HepG2 (cell line): ENCODE data around the gene SMTN. TPM values are rescaled to one million over a fixed set of nuclear protein-coding genes. Genes with fewer than 3 reads are reported as not detected.

Experiments used
- ATAC-seq: fragments of 200-7000 bp; cut with Tn5 transposase; 3 replicates; pipeline ENCODE4 v1.9.1; 2020; ENCODE audit warnings: mild to moderate bottlenecking, moderate library complexity
- BruUV-seq: library from RNA; stranded (reverse); fragments of 400-500 nt; replicated peaks from 2 replicates; lab custom pipeline; 2021; lab: Mats Ljungman, UMichigan
- CTCF ChIA-PET: fragments of 300-600 bp; formaldehyde crosslinking; extraction: SDS; loops from one replicate; lab custom pipeline; 2021; ENCODE audit warnings: low total read pairs, inconsistent platforms, low intra/inter-chr PET ratio; lab: Yijun Ruan, JAX
- POLR2A ChIA-PET: fragments of 350-600 bp; sonication (Branson Sonifier 250); formaldehyde crosslinking; loops from one replicate; lab custom pipeline; 2020; ENCODE audit warnings: antibody characterized with exemption, inconsistent platforms; lab: Yijun Ruan, JAX
- DNase-seq: peaks from one replicate; pipeline ENCODE4 v3.0.0-alpha.2; 2015; ENCODE audit warnings: low spot score
- FAIRE-seq: peaks from 3 replicates; lab custom pipeline; 2011; peaks lifted over from hg19 to GRCh38; lab: Jason Lieb, UNC
- H2AFZ ChIP-seq: one replicate; pipeline ENCODE4 v1.6.1; 2011; ENCODE audit warnings: low read length, inconsistent platforms
- H3K27ac ChIP-seq: fragments of 300-600 bp; 3 replicates; pipeline ENCODE4 v1.8.0; 2011; ENCODE audit warnings: mixed run types, mild to moderate bottlenecking, mixed read lengths, low read length, inconsistent platforms; ENCODE audit not compliant: insufficient read depth; ENCODE audit errors: extremely low read length
- H3K27me3 ChIP-seq, 2 experiments: fragments of 200-600 bp in 1 of 2; 2 replicates in 1 of 2; 3 replicates in 1 of 2; pipeline versions ENCODE4 v1.6.0 to v1.8.0; 2011; ENCODE audit warnings: low read length in 2 of 2, mild to moderate bottlenecking in 2 of 2, moderate library complexity in 2 of 2, inconsistent platforms in 1 of 2; ENCODE audit not compliant: insufficient read depth in 2 of 2, control insufficient read depth in 1 of 2
- H3K36me3 ChIP-seq, 2 experiments: fragments of 200-600 bp in 1 of 2; replicated peaks in 1 of 2; 2 replicates in 1 of 2; 3 replicates in 1 of 2; pipeline versions ENCODE4 v1.5.1 to v1.8.0; 2011; ENCODE audit warnings: low read length in 2 of 2, inconsistent platforms in 1 of 2; ENCODE audit not compliant: insufficient read depth in 2 of 2, control insufficient read depth in 1 of 2
- H3K4me1 ChIP-seq: 2 replicates; pipeline ENCODE4 v1.5.1; 2012; ENCODE audit warnings: low read length, inconsistent platforms; ENCODE audit not compliant: insufficient read depth
- H3K4me2 ChIP-seq: 2 replicates; pipeline ENCODE4 v1.6.0; 2011; ENCODE audit warnings: low read depth, low read length, inconsistent platforms
- H3K4me3 ChIP-seq, 3 experiments: fragments of 200-600 bp in 1 of 3; sonication (generic), shearing (Covaris generic) in 1 of 3; replicated peaks in 1 of 3; 2 replicates each; pipeline ENCODE4 v1.5.1; 2011 to 2016; ENCODE audit warnings: low read length in 3 of 3, inconsistent platforms in 2 of 3, low read depth in 2 of 3, mild to moderate bottlenecking in 2 of 3, control low read depth in 1 of 3, mixed read lengths in 1 of 3; ENCODE audit not compliant: insufficient read depth in 1 of 3
- H3K79me2 ChIP-seq: one replicate; pipeline ENCODE4 v1.6.1; 2011; ENCODE audit warnings: low read length, inconsistent platforms; ENCODE audit not compliant: insufficient read depth
- H3K9ac ChIP-seq: 2 replicates; pipeline ENCODE4 v1.6.0; 2011; ENCODE audit warnings: mild to moderate bottlenecking, low read depth, low read length, inconsistent platforms; ENCODE audit not compliant: insufficient read depth
- H3K9me3 ChIP-seq: 2 replicates; pipeline ENCODE4 v1.5.1; 2012; ENCODE audit warnings: mild to moderate bottlenecking, low read length
- H4K20me1 ChIP-seq: 2 replicates; pipeline ENCODE4 v1.6.0; 2011; ENCODE audit warnings: inconsistent platforms, mild to moderate bottlenecking, low read length, moderate library complexity; ENCODE audit not compliant: insufficient read depth
- ETV6 ChIP-seq: sonication (generic); formaldehyde crosslinking; conservative IDR thresholded peaks from 2 replicates; pipeline ENCODE4 v1.4.0; 2020; ENCODE audit warnings: missing genetic modification reagents
- POLR2AphosphoS2 ChIP-seq: IDR thresholded peaks from 2 replicates; pipeline ENCODE4 v1.6.1; 2011; ENCODE audit warnings: low read depth, low read length, improper control_type of control experiment
- TAF15 ChIP-seq: fragments of 200-400 bp; formaldehyde crosslinking; IDR thresholded peaks from one replicate; pipeline ENCODE4 v1.6.1; 2018; ENCODE audit warnings: mild to moderate bottlenecking, low read depth, low read length; ENCODE audit not compliant: poor library complexity, severe bottlenecking
- ZNF354B ChIP-seq: sonication (generic); formaldehyde crosslinking; IDR thresholded peaks from 2 replicates; pipeline ENCODE4 v1.8.0; 2022; ENCODE audit warnings: mild to moderate bottlenecking, missing genetic modification reagents
- ZNF574 ChIP-seq: sonication (generic); formaldehyde crosslinking; IDR thresholded peaks from 2 replicates; pipeline ENCODE4 v1.4.0; 2020; ENCODE audit warnings: missing genetic modification reagents
- WGBS: methylation state at CpG from one replicate; pipeline ENCODE4 v1.1.6; 2017; ENCODE audit warnings: low lambda C conversion rate; 5-methylcytosine and 5-hydroxymethylcytosine counted together
- in situ Hi-C: cut with HindIII; loops from 2 replicates; pipeline ENCODE4 v1.10.0; 2017; ENCODE audit warnings: low pct_unique_long_range_greater_than_20kb; ENCODE audit not compliant: extremely low pct_ligation_motif_present
- intact Hi-C: fragments of 100-400 bp; cut with micrococcal nuclease; formaldehyde crosslinking; loops from one replicate; pipeline ENCODE4 v1.10.0; 2022; ENCODE audit not compliant: unreplicated experiment
- polyA plus RNA-seq, 8 experiments: library from polyadenylated mRNA; depleted of rRNA in 3 of 8; stranded (reverse) in 7 of 8; unstranded in 1 of 8; fragments of >200 nt; fragmentation: Illumina TruSeq in 4 of 8; extraction: Trizol in 4 of 8; gene quantifications; 2 replicates each; pipeline versions ENCODE4 v1.2.1 to v1.2.3, GENCODE V29; 2011 to 2016; ENCODE audit warnings: low read depth in 4 of 8, missing spikeins in 1 of 8, mixed read lengths in 1 of 8; ENCODE audit not compliant: insufficient read depth in 1 of 8
- total RNA-seq, 5 experiments: library from RNA; depleted of rRNA; stranded (reverse); fragments of >200 nt; fragmentation: Illumina TruSeq; extraction: Trizol; gene quantifications; 2 replicates each; pipeline ENCODE4 v1.2.3, GENCODE V29; 2016; ENCODE audit warnings: low read depth in 1 of 5

Gene SMTN
- total and polyA plus RNA-seq, 2 of the 13 experiments (the other 11 are each of a cell fraction or from before 2014, with no cell fraction given), result 14.7 to 26.1 TPM

GRCh38 chr22:31125521-31126117, 44.5 kb downstream of the SMTN start:
- H3K36me3 ChIP-seq, result no peaks in the 10 kb centered on the region
- no peak overlapping the region for H3K27ac ChIP-seq
- intact Hi-C loops (no loop called here), in situ Hi-C loops (no loop called here)
- no peaks in the 10 kb centered on the region for H3K9me3 ChIP-seq
- H3K4me1 ChIP-seq, result peaks cover 33% of the 10 kb centered on the region
- H3K9ac ChIP-seq, result no peak overlapping the region
- no peak for DNase-seq
- H3K79me2 ChIP-seq, result no peaks in the 10 kb centered on the region
- peaks cover 1 to 23% of the 10 kb centered on the region in 2 experiments; a peak in 4 of 5 replicates for H3K27me3 ChIP-seq
- ChIA-PET CTCF (no interaction called here), POLR2A (no interaction called here)
- BruUV-seq, result no TSS peak
- H3K4me3 ChIP-seq, result no peak overlapping the region
- FAIRE-seq, result no peak
- no peak overlapping the region for H2AFZ ChIP-seq
- TF ChIP-seq ETV6 (no peak), ZNF574 (CRISPR knock-in tag) (no peak), ZNF354B (CRISPR knock-in tag) (no peak)
- TF ChIP-seq, all 625 proteins: peak for 0
- no peak overlapping the region for H3K4me2 ChIP-seq
- no peaks in the 10 kb centered on the region for H4K20me1 ChIP-seq
- 10% methylated on average over 5 of the region's 12 CpGs for WGBS
- no peak for ATAC-seq

- TF ChIP-seq POLR2AphosphoS2, result no peak
- TF ChIP-seq TAF15, result no peak
- intact Hi-C loops, result no loop called here
- H4K20me1 ChIP-seq, result no peaks in the 10 kb centered on the region
- 58% methylated on average over 8 of the region's 22 CpGs for WGBS
- ATAC-seq (no peak), FAIRE-seq (no peak), DNase-seq (no peak)
- ChIA-PET CTCF (no interaction called here), POLR2A (no interaction called here)
- H3K4me1 ChIP-seq, result peaks cover 39% of the 10 kb centered on the region
- no peaks in the 10 kb centered on the region for H3K36me3 ChIP-seq
- no TSS peak for BruUV-seq
- H3K9ac ChIP-seq, result no peak overlapping the region
- peaks cover 1 to 23% of the 10 kb centered on the region in 2 experiments; a peak in 4 of 5 replicates for H3K27me3 ChIP-seq
- no peak overlapping the region for H3K4me2 ChIP-seq
- H3K9me3 ChIP-seq, result no peaks in the 10 kb centered on the region
- no peak overlapping the region for H2AFZ ChIP-seq
- in situ Hi-C loops, result no loop called here
- H3K27ac ChIP-seq, result no peak overlapping the region
- H3K79me2 ChIP-seq, result no peaks in the 10 kb centered on the region
- H3K4me3 ChIP-seq, result no peak overlapping the region
These were observed 45.2 kb downstream of the SMTN start for GRCh38 chr22:31126128-31126868.
